IPS-15b (cell line): ENCODE data around the gene NEUROD4.
"Not testable (repeated sequence)": the region's sequence is repeated elsewhere in the genome, so short reads cannot be mapped to it uniquely, and the experiment has no call there.

Experiments
- H3K27me3 ChIP-seq: one replicate; pipeline ENCODE4 v1.6.1; 2013; ENCODE audit warnings: low read length; ENCODE audit not compliant: control insufficient read depth, insufficient read depth
- H3K36me3 ChIP-seq: one replicate; pipeline ENCODE4 v1.6.1; 2013; ENCODE audit warnings: low read length; ENCODE audit not compliant: control insufficient read depth, insufficient read depth
- H3K4me1 ChIP-seq: one replicate; pipeline ENCODE4 v1.6.1; 2013; ENCODE audit warnings: mild to moderate bottlenecking, low read length; ENCODE audit not compliant: control insufficient read depth, insufficient read depth
- H3K4me3 ChIP-seq: one replicate; pipeline ENCODE4 v1.5.1; 2013; ENCODE audit warnings: low read depth, low read length
- H3K9ac ChIP-seq: one replicate; pipeline ENCODE4 v1.6.1; 2013; ENCODE audit warnings: low read depth, mild to moderate bottlenecking, low read length
- H3K9me3 ChIP-seq: one replicate; pipeline ENCODE4 v1.6.1; 2013; ENCODE audit warnings: mild to moderate bottlenecking, low read length; ENCODE audit not compliant: control insufficient read depth, insufficient read depth

Gene NEUROD4

DNA sequence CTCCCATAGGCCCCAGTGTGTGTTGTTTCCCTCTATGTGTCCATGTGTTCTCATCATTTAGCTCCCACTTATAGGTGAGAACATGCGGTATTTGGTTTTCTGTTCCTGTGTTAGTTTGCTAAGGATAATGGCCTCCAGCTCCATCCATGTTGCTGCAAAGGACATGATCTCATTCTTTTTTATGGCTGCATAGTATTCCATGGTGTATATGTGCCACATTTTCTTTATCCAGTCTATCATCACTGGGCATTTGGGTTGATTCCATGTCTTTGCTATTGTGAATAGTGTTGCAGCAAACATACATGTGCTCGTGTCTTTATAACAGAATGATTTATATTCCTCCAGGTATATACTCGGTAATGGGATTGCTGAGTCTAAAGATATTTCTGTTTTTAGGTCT is 33.0 kb upstream of the NEUROD4 start:
- not testable (repeated sequence) for H3K27me3 ChIP-seq, H3K36me3 ChIP-seq, H3K4me3 ChIP-seq, H3K9me3 ChIP-seq, H3K4me1 ChIP-seq, H3K9ac ChIP-seq

DNA sequence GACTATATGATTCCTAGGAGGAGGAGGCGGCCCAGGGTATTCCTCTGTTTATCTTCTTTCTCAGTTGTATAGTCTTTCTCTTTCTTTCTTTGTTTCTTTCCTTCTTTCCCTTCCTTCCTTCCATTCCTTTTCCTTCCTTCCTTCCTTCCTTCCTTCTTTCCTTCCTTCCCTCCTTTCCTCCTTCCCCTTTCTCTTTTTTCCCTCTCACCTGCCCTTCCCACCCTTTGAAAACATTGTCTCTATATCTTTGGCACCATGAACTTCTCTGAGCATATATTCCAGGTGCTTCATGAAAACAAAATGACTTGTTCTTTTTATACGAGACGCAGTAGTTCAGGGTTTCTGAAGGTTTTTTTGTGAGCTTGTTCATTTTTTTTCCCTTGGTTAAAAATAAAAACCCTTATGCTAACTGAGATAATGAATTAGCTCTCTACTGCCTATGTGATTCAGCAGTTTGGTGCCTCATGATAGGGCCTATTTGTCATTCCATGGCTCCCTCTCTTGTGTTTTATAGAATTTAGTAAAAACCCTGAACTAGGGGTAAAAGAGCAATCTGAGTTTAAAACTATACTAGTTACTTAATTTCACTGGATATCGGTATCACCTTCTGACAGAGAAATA is 32.1 kb upstream of the NEUROD4 start:
- no peak overlapping the region for H3K4me3 ChIP-seq
- H3K4me1 ChIP-seq: no peaks in the 10 kb centered on the region
- no peak overlapping the region for H3K9ac ChIP-seq
- no peaks in the 10 kb centered on the region for H3K27me3 ChIP-seq
- no peaks in the 10 kb centered on the region for H3K36me3 ChIP-seq
- no peaks in the 10 kb centered on the region for H3K9me3 ChIP-seq

DNA sequence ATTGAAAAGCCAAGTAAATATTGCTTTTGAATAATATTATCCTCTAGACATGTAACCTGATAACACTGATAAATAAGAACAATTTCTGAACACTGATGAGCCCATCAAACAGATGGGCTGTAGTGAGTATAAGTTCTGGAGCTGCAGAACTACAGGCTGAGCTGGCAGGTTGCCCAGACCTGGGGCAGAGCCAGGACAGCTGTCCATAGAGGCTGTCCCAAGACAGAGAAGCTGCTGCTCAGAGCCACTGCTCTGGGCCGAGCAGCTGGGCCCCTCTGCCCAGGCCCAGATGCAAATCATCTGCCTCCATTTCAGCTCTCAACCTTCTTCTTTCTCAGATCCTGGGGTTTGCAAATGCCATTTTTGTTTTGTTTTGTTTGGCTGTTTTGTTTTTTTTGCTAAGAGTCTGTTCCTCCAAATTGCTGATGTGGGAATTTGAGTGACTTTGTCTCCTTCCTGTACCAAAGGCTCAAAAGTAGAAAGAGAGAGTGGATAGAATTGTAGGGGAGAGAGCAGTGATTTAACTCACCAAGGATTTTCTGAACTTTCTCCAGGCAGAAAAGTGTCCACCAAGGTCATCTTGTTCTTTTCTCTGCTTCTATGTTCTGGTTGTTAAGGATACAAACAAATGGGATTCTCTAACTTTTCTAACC is 31.2 kb upstream of the NEUROD4 start:
- Histone ChIP-seq H3K4me1 (no peaks in the 10 kb centered on the region), H3K9ac (no peak overlapping the region), H3K36me3 (no peaks in the 10 kb centered on the region), H3K4me3 (no peak overlapping the region), H3K9me3 (no peaks in the 10 kb centered on the region), H3K27me3 (no peaks in the 10 kb centered on the region)

DNA sequence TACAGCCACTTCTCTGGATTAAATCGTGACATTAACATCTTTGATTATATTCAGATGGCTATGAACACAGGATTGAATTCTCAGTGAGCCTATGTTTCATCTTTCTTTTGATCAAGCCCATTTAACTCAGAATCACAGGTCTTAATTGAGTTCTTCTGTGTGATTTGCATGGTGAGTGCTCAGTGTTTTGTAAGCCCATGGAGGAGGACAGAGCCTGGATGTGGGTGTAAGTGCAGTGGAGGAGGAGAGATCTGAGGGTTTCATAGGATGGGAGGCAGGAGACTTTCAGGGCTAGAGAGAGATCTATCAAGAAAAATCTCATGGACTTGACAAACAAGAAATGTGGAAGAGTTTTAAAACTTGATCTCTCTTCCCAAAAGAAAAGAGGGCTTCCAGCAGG is 29.9 kb upstream of the NEUROD4 start:
- Histone ChIP-seq H3K4me3 (no peak overlapping the region), H3K36me3 (no peaks in the 10 kb centered on the region), H3K27me3 (no peaks in the 10 kb centered on the region), H3K9me3 (no peaks in the 10 kb centered on the region), H3K9ac (no peak overlapping the region), H3K4me1 (no peaks in the 10 kb centered on the region)

DNA sequence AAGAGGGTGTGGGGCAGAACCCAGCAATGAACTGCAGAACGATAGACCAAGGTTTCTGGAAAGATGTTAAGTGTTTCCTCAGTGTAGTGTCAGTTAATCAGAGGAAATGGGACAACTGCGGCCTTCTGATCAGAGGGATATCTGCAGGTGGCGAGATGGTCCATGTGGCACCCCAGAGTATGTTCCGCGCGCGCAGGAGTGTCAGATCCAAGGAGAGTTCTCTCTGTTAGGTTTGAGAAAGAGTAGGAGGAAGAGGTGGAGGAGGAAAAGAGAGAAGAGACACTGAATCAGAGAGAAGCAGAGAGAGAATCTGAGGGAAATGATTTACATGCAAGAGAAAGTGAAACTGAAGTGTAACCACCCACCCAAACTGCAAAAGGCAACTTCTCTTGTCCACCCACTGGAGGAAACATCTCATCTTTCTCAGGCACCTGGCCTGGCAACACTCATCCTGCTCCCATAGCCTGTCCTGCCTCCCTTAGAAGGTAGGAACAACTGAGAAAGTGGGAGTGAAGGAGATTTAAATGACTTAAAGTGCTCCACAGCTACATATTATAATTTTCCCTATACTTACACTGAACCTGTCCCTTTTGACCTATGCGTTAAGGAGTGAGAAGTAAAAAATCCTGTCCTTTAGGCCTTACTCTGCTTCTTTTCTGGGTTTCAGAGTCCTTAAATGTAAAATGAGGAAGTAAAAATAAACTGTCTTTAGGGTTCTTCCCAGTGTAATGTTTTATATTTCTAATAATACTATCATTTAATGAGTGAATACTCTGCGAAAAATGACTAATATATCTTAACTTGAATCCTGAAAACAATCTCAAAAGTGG is 28.4 kb upstream of the NEUROD4 start:
- Histone ChIP-seq H3K27me3 (no peaks in the 10 kb centered on the region), H3K36me3 (no peaks in the 10 kb centered on the region), H3K4me1 (no peaks in the 10 kb centered on the region), H3K9ac (no peak overlapping the region), H3K9me3 (no peaks in the 10 kb centered on the region), H3K4me3 (no peak overlapping the region)

DNA sequence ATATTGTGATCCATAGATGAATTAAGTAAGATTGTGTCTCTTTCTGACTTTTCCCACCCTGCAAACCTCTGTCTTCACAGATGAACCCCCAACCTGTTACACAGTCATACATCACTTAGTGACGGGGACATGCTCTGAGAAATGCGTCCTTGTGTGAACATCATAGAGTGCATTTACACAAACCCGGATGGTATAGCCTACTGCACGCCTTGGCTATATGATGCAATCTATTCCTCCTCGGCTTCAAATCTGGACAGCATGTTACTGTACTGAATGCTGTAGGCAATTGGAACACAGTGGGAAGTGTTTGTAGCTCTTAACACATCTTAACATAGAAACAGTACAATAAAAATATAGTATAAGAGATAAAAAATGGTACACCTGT is 27.8 kb upstream of the NEUROD4 start:
- Histone ChIP-seq H3K27me3 (no peaks in the 10 kb centered on the region), H3K4me1 (peaks cover 3% of the 10 kb centered on the region), H3K9me3 (no peaks in the 10 kb centered on the region), H3K4me3 (no peak overlapping the region), H3K9ac (no peak overlapping the region), H3K36me3 (no peaks in the 10 kb centered on the region)

DNA sequence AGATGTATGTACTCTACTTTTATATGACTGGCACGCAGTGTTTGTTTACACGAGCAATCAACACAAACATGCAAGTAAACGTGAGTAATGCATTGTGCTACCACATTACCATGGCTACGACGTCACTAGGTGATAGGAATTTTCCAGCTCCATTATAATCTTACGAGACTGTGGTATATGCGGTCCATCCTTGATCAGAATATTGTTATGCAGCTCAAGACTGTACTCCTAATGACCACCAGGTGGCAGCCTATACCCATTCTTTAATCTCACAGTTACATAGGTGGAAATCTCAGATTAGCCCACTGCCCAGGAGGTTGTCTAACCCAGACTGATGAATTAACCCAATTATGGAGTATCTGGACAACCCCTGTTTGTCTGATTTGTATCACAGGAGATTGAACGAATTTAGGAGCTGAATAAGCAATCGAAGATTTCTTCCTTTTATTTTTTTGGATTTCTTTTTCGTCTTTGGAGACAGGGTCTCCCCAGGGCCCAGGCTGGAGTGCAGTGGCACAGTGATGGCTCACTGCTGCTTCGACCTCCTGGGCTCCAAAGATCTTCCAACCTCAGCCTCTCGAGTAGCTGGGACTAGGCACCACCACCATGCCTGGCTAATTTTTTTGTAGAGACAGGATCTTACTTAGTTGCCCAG is 26.5 kb upstream of the NEUROD4 start:
- no peaks in the 10 kb centered on the region for H3K9me3 ChIP-seq
- H3K9ac ChIP-seq: no peak overlapping the region
- H3K36me3 ChIP-seq: no peaks in the 10 kb centered on the region
- H3K4me1 ChIP-seq: peaks cover 11% of the 10 kb centered on the region
- no peak overlapping the region for H3K4me3 ChIP-seq
- no peaks in the 10 kb centered on the region for H3K27me3 ChIP-seq

DNA sequence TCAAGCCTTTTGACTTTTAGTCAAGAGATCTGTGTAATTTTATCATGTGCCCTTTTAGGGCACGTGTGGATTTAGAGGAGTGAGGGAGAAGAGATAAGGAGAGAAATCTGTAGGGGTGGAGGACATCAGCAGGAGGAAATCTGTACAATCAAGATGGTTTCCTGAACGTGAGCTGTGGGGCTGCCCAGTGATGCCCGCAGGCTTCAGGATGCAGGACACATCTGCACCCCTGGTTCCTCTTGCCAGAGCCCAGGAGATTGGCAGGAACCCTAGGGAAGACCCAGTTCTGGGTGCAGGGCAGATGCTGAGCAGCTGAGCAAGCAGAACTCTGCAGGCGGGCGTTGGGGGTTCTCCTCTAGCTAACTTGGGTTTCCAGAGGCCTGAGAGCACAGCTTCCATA is 23.6 kb upstream of the NEUROD4 start:
- Histone ChIP-seq H3K36me3 (no peaks in the 10 kb centered on the region), H3K4me1 (peaks cover 17% of the 10 kb centered on the region), H3K9ac (no peak overlapping the region), H3K27me3 (no peaks in the 10 kb centered on the region), H3K4me3 (no peak overlapping the region), H3K9me3 (no peaks in the 10 kb centered on the region)

DNA sequence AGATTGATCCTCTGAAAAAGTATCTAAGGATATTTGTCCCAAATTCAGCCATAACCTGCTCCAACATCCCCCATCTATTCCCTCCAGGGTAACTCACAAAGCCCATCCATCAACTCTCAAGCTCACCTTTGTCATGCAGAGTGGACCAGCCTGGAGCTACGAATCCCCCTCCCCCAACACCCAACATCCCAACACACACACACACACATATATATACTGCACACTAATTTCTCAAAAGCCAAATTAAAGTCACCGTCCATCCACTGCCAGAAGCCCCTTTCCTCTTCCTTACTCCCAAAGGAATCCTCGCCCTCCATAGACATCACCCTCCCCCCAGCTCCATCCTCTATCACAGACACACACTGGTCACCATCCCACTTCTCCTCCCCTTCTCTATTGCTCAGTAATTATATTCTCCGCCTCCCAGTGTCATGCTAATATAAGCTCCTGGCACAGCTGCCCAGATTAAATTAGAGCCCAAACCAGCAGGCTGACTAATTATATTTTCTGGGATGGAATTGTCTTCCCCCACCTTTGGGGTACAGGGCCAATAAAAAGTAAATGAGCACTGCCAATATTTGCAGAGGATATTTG is 21.7 kb upstream of the NEUROD4 start:
- peaks cover 17% of the 10 kb centered on the region for H3K4me1 ChIP-seq
- H3K27me3 ChIP-seq: no peaks in the 10 kb centered on the region
- peak overlapping the region; percentile 28 for H3K4me3 ChIP-seq
- no peak overlapping the region for H3K9ac ChIP-seq
- no peaks in the 10 kb centered on the region for H3K9me3 ChIP-seq
- no peaks in the 10 kb centered on the region for H3K36me3 ChIP-seq

DNA sequence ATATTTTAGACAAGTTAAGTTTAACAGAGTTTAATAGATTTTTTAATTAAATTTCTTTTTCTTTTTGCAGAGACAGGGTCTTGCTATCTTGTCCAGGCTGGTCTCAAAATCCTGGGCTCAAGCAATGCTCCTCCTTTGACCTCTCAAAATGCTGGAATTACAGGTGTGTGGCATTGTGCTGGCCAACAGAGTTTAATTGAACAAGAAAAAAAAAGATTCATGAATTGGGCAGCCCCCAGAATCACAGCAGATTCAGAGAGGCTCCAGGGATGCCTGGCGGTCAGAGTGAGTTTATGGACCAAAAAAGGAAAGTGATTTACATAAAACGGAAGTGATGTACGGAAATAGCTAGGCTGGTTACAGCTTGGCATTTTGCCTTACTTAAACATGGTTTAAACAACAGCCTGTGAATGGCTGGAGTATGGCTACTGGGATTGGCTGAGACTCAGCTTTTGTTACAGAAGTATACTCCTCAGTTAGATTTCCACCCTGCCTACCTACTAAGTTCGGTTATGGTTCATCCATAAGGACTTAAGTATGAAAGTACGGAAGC is 20.7 kb upstream of the NEUROD4 start:
- H3K9ac ChIP-seq: no peak overlapping the region
- H3K4me3 ChIP-seq: no peak overlapping the region
- no peaks in the 10 kb centered on the region for H3K9me3 ChIP-seq
- peaks cover 17% of the 10 kb centered on the region for H3K4me1 ChIP-seq
- no peaks in the 10 kb centered on the region for H3K36me3 ChIP-seq
- no peaks in the 10 kb centered on the region for H3K27me3 ChIP-seq

DNA sequence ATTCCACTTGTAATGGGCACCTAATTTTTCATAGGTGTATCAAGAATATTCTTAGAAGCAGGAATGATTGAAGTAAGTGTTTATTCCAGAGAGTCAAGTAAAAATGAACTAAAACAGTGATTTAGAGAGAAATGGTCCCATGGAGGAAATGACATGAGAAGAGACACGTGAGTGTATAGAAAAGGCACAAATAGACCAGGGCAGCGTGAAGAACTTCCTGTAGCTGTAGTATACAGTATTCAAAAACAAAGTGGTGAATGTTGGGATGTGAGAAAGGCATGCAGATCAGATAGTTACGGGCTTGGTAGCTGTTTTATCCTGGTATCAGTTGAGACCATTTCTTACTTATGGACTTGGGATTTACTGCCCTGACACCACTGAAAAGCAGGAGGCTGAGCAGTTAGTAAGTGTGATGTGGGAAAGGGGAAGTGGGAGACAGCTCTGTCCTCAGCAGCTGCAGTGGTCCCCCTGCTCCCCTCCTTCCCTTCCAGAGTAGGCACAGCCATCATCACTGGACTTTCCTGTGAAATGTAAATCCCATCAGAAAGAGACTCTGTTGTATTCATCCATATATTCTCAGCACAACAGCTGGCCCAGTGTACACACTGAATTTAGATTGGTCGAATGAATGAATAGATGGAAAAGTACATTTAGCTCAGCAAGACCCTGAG is 18.4 kb upstream of the NEUROD4 start:
- Histone ChIP-seq H3K36me3 (no peaks in the 10 kb centered on the region), H3K4me3 (no peak overlapping the region), H3K9me3 (no peaks in the 10 kb centered on the region), H3K4me1 (peaks cover 17% of the 10 kb centered on the region), H3K9ac (no peak overlapping the region), H3K27me3 (no peaks in the 10 kb centered on the region)
